ENCODE data around the gene ABCF1. TPM values are rescaled to one million over a fixed set of nuclear protein-coding genes. Genes with fewer than 3 reads are reported as not detected.

ABCF1 gene
- total and polyA plus RNA-seq, 12 donors = 32.6 to 49.1 (median 41.9) TPM

- no peaks in the 10 kb centered on the region for H3K27me3 ChIP-seq
- H3K27ac ChIP-seq = peak overlapping the region; percentile 80 to 98 (median 93)
- H3K9me3 ChIP-seq = no peaks in the 10 kb centered on the region
- ATAC-seq (no peak), DNase-seq (no peak)
- TF ChIP-seq CTCF (IDR thresholded peaks at IDR 0.05) = no peak
- 0 to 4% methylated on average over 10 of the region's 10 CpGs for WGBS, 2 donors
- H3K36me3 ChIP-seq = peaks cover 4 to 59% (median 25%) of the 10 kb centered on the region in 9 donors
- intact Hi-C loops (cut with DNase I) = loop anchor here in 5 of 10 donors (2.0 to 5.0 kb wide), 4 partner anchors 71 to 126 kb away; partner anchors contain the start of genes TUBB (in 4 of the 5), FLOT1 (in 1 of the 5), IER3 (in 1 of the 5) and PPP1R18 (in 1 of the 5)
- peaks cover 14 to 52% (median 48%) of the 10 kb centered on the region in 9 donors for H3K4me1 ChIP-seq
- peak overlapping the region; percentile 57 to 94 (median 76) for H3K4me3 ChIP-seq
These were observed 44.9 kb downstream of the ABCF1 start for GRCh38 chr6:30615958-30616810.

GRCh38 chr6:30616811-30617564 lies 45.7 kb downstream of the ABCF1 start, which contains the start of gene PPP1R10:
PPP1R10 (minus strand) TSS chr6:30617243; CDS start chr6:30609944, 7,299 bp downstream.
- 0 to 1% methylated on average over 40 of the region's 40 CpGs for WGBS, 2 donors
- Histone ChIP-seq H3K4me1 (peaks cover 12 to 44% (median 40%) of the 10 kb centered on the region in 9 donors), H3K4me3 (peak within 1 kb of the TSS; percentile 57 to 94 (median 76)), H3K27ac (peak within 1 kb of the TSS; percentile 86 to 98 (median 95)), H3K9me3 (no peaks in the 10 kb centered on the region), H3K27me3 (no peaks in the 10 kb centered on the region), H3K36me3 (peaks cover 4 to 61% (median 32%) of the 10 kb centered on the region in 9 donors)
- intact Hi-C loops (cut with DNase I) = loop anchor here in 6 of 10 donors (1.0 to 5.0 kb wide), 5 partner anchors 70 to 125 kb away; partner anchors contain the start of genes TUBB (in 5 of the 6), FLOT1 (in 1 of the 6), IER3 (in 1 of the 6) and PPP1R18 (in 1 of the 6)
- DNase-seq = peak; percentile 97 to 100
- ATAC-seq = peak; percentile 89 to 94 (median 92)
- no peak for TF ChIP-seq CTCF (IDR thresholded peaks at IDR 0.05)

DNA sequence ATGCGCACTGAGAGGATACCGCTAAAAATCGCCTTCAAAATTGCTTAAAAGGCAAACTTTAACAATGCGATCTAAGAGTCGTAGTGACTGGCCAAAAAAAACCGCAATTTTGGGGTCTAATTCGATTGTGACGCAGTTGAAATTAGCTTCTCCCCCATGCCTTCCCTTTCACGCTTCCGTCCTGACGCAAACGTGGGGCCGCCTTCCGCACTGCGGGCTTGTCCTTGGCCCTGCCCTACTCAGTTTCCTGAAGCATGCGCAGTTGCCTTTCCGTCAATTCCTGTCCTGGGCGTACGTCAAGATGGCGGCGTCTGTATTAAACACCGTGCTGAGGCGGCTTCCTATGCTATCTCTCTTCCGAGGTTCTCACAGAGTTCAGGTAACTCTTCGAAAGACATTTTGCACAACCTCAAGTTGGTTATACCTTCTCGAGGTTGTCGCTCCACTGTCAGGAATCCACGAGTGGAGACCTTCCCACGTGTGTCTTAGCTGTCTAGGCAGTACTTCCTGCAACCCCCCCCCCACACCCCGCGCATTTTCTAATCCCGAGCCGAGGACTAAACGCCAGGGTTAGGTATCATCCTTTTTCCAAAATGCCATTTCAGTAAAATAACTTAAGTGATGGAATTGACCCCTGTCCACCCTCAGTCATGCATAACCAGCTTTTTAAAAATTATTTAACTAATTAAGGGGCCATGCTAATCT lies 46.5 kb downstream of the ABCF1 start, which contains the start of gene MRPS18B:
Gene MRPS18B (plus strand): TSS at position 276 of the 705 bp plus-strand sequence. CDS start 26 bp downstream, at position 302.
- H3K36me3 ChIP-seq = peaks cover 4 to 65% (median 39%) of the 10 kb centered on the region in 9 donors
- intact Hi-C loops (cut with DNase I) = loop anchor here in 6 of 10 donors (1.0 to 5.0 kb wide), 5 partner anchors 70 to 125 kb away; partner anchors contain the start of genes TUBB (in 5 of the 6), FLOT1 (in 1 of the 6), IER3 (in 1 of the 6) and PPP1R18 (in 1 of the 6)

More for the DNA sequence above, 46.5 kb downstream of the ABCF1 start, which contains the start of gene MRPS18B:
- 0 to 1% methylated on average over 34 of the region's 34 CpGs for WGBS, 2 donors
- peak within 1 kb of the TSS; percentile 57 to 94 (median 76) for H3K4me3 ChIP-seq
- DNase-seq (peak; percentile 97 to 99), ATAC-seq (peak; percentile 88 to 93 (median 91))
- peaks cover 12 to 37% (median 33%) of the 10 kb centered on the region in 9 donors for H3K4me1 ChIP-seq
- peak within 1 kb of the TSS; percentile 86 to 98 (median 95) for H3K27ac ChIP-seq
- no peak for TF ChIP-seq CTCF (IDR thresholded peaks at IDR 0.05)
- no peaks in the 10 kb centered on the region for H3K9me3 ChIP-seq
- H3K27me3 ChIP-seq = no peaks in the 10 kb centered on the region
